NCI-H2227 treated with DMSO at 0.1 percent for 48 hours (cell line): ENCODE measurements around the gene KCNMA1.
"Not testable (repeated sequence)": the region's sequence is repeated elsewhere in the genome, so short reads cannot be mapped to it uniquely, and the experiment has no call there.

Experiments
- DNase-seq: peaks from one replicate; lab custom pipeline; 2025; lab: John Stamatoyannopoulos, UW

The KCNMA1 gene

DNA sequence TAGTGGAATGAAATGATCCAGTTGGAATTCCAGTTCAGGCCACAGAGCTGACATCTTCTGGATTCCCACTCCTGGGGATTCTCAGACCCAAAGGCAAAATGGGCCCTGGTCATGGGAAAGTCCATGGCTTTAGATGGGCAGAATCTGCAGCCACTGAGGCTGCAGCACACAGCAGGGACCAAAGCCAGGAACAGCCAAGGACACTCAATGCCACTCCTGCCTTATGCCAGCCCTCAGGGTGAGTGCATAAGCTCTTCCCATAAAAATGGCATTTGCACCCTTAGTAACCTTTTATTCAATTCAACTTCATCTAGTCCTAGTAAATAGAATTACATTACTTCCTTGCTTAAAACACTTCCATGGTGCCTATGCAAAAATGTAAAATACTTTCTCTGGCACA lies 274.4 kb downstream of the KCNMA1 start:
- DNase-seq = no peak

GRCh38 chr10:77361831-77362230 lies 275.8 kb downstream of the KCNMA1 start:
- no peak for DNase-seq

DNA sequence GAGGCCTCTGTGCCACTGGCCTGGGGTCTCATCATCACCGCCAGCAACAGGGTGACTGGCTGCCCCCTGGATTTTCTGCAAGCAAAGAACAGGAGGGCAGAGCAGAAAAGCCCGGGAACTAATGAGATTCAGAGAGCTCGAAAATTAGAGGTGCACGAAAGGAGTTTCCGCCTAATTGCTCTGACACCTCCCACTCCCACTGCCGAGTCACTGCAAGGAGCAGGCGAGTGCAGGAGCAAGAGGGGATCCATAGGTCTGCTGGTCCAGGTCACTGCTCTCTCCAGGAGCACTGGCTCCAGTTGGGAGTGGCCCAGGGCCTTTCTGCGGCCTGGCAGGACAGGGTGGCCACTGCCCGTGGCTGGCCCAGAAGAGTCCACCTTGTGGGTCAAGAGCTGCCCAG lies 276.2 kb downstream of the KCNMA1 start:
- DNase-seq = no peak

GRCh38 chr10:77360835-77361234 lies 276.8 kb downstream of the KCNMA1 start:
- no peak for DNase-seq

- DNase-seq = no peak
Observed at GRCh38 chr10:77359950-77360520, 277.6 kb downstream of the KCNMA1 start.

GRCh38 chr10:77359287-77359691 lies 278.3 kb downstream of the KCNMA1 start:
- DNase-seq = no peak

DNA sequence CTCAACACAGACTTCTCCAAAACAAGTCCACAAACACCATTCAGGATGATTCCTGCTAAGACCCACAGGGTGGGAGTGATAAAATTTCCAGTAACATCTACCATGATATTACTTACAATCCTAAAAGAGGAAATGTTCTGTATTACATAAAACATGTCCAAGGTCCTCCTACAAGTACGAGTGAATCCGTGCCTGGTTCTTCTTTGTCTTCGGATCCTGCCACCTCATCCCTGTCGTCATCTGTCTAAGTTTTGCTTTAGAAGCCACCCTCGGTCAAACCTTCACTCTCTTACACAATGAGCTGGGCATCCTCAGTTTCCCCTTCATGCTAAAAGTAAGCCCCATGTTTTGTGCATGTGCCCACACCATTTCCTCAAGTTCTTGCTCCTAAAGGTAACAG lies 279.0 kb downstream of the KCNMA1 start:
- DNase-seq = no peak

DNA sequence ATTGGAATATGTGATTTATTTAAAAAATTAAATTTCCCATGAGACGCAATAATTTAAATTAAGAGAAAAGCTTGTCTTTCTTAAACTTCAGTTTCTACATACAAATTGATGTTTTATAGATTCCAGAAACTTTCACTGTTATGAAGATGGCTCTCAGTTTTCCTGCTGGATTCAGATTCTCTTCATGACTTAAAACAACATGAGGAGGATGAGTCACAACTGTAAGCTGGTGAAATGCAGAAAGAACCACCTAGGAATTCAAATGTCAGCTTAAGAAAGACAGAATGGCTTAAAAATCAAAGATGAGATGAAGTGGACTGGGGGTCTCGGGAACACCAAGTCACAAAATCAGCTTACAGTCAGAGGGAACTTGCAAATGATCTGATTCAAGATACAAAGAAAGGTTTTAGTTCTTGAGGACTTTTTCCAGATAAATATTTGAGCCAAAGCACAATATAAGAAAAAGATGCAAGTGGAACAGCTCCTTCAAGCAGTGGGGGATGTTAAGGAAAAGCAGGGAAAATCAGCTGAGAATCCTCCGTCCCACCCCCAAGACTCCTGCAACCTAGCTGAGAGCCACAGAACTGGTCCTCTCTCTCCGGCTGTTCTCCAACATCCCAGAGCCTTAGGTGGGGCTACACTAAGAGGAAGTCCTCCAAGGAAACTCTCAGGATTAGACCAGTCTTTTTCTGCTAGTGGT lies 279.8 kb downstream of the KCNMA1 start:
- DNase-seq = no peak

DNA sequence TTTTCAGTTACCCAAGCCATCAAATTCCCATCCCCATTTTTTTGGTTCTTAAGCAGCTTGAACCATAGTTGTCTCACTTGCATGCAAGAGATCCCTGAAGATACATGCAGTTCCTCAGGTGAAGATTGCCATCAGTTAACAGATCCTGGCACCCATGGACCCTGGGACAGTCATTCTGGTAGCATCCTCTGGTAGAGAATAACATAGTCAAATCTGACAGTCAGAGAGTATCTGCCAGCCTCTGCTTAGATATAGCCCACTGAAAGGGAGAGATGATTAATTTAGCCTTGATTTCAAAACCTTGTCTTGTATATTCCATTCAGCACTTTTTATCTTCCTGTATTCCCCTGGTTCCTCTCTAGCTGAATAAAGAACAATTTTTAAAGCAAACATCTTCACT lies 280.4 kb downstream of the KCNMA1 start:
- no peak for DNase-seq

GRCh38 chr10:77355844-77356243 lies 281.8 kb downstream of the KCNMA1 start:
- DNase-seq = no peak

DNA sequence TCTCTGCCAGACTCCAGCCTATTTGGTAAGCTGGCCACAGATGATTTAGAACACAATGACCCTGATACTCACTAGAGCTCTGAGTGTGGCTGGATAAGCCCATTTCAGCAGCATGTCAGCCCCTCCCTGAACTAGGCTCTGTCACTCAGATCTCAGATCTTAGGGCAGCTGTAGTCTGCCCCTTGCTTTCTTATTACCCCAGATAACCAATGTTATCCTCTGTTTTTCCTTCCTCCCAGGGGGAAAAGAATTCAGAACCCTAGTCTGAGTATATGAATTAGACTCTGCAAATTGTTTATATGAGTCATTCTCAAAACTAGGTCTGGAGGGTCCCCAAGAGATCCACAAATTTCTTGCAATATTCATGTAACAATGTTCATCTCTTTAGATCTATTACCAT lies 286.2 kb downstream of the KCNMA1 start:
- DNase-seq = no peak

GRCh38 chr10:77350711-77351119 lies 286.9 kb downstream of the KCNMA1 start:
- no peak for DNase-seq

- no peak for DNase-seq
Observed at GRCh38 chr10:77350134-77350533, 287.5 kb downstream of the KCNMA1 start.

GRCh38 chr10:77349226-77349625 lies 288.4 kb downstream of the KCNMA1 start:
- no peak for DNase-seq

DNA sequence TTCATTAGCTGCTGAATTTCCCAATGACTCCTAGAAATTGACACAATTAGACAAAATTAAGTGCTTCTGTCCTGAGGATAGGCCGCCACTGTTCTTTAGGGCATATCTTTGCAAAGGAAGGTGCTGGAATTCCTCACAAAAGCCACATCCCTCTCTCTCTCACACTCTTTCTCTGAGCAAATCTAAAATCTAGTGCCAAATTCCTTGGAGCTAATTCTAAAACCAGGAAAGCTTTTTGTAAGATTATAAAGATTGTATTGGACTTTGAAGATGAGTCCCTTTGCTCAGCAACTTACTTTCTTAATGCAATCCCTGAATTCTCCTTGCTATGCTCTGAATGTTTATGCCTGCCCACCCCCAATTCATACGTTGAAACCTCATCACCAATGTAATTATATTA lies 288.9 kb downstream of the KCNMA1 start:
- no peak for DNase-seq

DNA sequence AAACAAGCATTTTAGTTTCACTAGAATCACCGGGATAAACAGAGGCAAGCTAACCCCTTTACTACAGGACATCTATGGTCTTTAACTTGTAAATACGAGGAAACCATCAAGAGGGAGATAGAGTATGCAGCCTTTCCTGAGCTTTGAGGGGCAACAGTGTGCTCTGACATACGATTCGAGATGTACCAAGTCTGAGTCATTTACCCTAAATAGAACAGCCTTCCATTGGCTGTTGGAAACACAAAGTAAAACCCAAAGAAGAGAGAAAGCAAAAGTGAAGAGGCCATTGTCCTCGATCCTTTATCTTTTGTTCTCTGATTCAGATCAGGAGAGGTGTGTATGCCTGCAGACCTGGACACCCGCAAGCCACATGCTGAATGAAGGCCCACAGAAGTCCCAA lies 289.5 kb downstream of the KCNMA1 start:
- no peak for DNase-seq

GRCh38 chr10:77347052-77347451 lies 290.6 kb downstream of the KCNMA1 start:
- no peak for DNase-seq

- no peak for DNase-seq
Observed at GRCh38 chr10:77341055-77341454, 296.6 kb downstream of the KCNMA1 start.

DNA sequence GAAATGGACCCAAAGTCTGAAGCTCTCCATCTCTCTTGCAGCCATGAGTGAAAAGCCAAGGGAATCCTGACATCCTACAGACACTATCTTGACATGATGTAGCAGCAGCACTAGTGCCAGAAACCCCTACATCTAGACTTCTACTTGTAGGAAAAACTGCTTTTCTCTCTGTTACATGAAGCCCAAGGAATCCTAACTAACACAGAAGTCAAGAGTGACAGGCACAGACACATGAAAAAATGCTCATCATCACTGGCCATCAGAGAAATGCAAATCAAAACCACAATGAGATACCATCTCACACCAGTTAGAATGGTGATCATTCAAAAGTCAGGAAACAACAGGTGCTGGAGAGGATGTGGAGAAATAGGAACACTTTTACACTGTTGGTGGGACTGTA lies 297.7 kb downstream of the KCNMA1 start:
- DNase-seq = not testable (repeated sequence)

- no peak for DNase-seq
Observed at GRCh38 chr10:77339166-77339565, 298.4 kb downstream of the KCNMA1 start.

GRCh38 chr10:77338143-77338542 lies 299.5 kb downstream of the KCNMA1 start:
- no peak for DNase-seq

DNA sequence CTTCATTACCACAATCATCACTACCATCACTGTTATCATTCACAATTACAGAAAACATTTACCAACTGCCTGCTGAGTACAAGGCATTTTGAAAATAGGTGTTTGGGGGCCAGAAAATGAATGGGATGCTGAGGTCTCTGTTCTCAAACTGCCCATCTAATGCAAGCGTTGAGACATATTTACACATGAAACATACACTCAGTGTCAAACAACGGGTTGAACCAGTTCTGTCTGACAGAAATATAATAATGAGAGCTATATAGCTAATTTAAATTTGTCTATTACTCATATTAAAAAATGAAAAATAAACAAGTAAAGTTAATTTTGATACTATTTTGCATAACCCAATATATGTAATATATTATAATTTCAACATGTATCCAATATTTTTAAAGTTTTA lies 303.1 kb downstream of the KCNMA1 start:
- DNase-seq = peak; percentile 43

- peak; percentile 94 for DNase-seq
Observed at GRCh38 chr10:77333610-77334340, 303.8 kb downstream of the KCNMA1 start.
